ENCODE results near the gene SMYD5. TPM values are rescaled to one million over a fixed set of nuclear protein-coding genes. Genes with fewer than 3 reads are reported as not detected.

SMYD5 gene
- total RNA-seq, 4 donors from 2014 or later, result 17.0 to 38.4 (median 20.0) TPM

DNA sequence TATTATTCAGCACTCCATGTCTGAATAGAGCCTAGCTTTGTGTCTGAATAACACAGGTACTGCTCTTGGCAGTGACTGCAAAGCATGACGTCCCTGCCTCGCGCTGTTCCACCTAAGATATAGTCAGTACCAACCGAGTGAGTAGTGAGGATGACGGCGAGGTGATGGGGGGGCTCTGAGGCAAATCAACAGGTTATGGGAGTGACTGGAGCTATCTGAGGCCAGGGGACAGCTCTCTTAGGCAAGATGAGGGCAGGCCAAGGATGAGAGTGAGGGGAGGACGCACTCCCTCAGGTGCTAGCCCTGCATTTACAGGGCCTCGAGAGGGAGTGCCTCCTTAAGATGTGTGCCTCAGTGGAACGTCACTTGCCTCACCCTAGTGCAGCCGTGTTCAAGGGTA, 39.8 kb upstream of the SMYD5 start:
- Histone ChIP-seq H3K27ac (no peak overlapping the region), H3K27me3 (peaks cover 32% of the 10 kb centered on the region), H3K4me1 (peaks cover 28% of the 10 kb centered on the region), H3K36me3 (no peaks in the 10 kb centered on the region), H3K9me3 (no peaks in the 10 kb centered on the region), H3K4me3 (no peak overlapping the region)
- DNase-seq (ENCODE audit: low spot score in 2 of 2), result no peak
- TF ChIP-seq EP300 (IDR thresholded peaks at IDR 0.05), result no peak
- no peak for TF ChIP-seq POLR2AphosphoS5 (IDR thresholded peaks at IDR 0.05)
- TF ChIP-seq, protein P1, sequence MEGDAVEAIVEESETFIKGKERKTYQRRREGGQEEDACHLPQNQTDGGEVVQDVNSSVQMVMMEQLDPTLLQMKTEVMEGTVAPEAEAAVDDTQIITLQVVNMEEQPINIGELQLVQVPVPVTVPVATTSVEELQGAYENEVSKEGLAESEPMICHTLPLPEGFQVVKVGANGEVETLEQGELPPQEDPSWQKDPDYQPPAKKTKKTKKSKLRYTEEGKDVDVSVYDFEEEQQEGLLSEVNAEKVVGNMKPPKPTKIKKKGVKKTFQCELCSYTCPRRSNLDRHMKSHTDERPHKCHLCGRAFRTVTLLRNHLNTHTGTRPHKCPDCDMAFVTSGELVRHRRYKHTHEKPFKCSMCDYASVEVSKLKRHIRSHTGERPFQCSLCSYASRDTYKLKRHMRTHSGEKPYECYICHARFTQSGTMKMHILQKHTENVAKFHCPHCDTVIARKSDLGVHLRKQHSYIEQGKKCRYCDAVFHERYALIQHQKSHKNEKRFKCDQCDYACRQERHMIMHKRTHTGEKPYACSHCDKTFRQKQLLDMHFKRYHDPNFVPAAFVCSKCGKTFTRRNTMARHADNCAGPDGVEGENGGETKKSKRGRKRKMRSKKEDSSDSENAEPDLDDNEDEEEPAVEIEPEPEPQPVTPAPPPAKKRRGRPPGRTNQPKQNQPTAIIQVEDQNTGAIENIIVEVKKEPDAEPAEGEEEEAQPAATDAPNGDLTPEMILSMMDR (IDR thresholded peaks at IDR 0.05), result no peak
- no peak for TF ChIP-seq POLR2A (IDR thresholded peaks at IDR 0.05)
- WGBS, result 95% methylated on average over 10 of the region's 10 CpGs

DNA sequence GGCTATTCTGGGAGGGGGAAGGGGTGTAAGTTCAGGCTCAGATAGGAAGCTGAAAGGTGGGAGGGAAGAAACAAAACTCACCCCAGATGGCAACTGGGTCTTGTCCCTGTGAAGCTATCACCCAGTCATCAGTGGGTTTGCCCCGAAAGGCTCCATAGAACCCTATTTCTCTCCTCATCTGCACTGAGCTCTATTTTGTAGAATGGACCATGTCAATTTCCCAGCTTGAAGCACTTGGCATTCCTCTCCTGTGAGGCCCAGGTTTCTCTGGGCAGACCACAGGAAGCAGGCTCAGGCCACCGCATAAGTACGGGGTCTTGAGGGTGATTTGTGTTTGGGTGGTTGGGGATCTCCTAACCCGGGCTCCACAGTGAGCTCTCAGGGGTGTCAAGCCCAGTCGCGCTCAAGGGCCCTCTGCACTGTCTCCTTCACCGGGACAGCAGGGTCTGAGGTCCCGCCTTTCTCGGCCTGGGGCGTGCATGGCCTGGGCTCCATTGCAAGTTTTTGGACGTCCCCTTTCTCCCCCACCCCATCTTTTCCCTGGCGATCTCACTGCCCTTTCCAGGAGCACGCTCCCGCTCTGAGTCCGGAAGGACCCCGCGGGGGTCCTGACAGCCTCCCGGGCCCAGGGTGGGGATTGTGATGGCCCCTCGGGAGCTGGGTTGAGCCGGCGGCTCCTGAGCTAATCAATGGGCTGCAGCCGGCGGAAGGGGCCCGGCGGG, 38.9 kb upstream of the SMYD5 start:
- Histone ChIP-seq H3K9me3 (no peaks in the 10 kb centered on the region), H3K27ac (no peak overlapping the region), H3K4me1 (peaks cover 28% of the 10 kb centered on the region), H3K36me3 (no peaks in the 10 kb centered on the region), H3K4me3 (peak overlapping the region; percentile 55), H3K27me3 (peaks cover 35% of the 10 kb centered on the region)
- TF ChIP-seq, protein P1 (IDR thresholded peaks at IDR 0.05), result no peak
- no peak for TF ChIP-seq POLR2A (IDR thresholded peaks at IDR 0.05)
- TF ChIP-seq POLR2AphosphoS5 (IDR thresholded peaks at IDR 0.05), result no peak
- no peak for TF ChIP-seq EP300 (IDR thresholded peaks at IDR 0.05)
- no peak for DNase-seq (ENCODE audit: low spot score in 2 of 2)
- 45% methylated on average over 18 of the region's 25 CpGs for WGBS

DNA sequence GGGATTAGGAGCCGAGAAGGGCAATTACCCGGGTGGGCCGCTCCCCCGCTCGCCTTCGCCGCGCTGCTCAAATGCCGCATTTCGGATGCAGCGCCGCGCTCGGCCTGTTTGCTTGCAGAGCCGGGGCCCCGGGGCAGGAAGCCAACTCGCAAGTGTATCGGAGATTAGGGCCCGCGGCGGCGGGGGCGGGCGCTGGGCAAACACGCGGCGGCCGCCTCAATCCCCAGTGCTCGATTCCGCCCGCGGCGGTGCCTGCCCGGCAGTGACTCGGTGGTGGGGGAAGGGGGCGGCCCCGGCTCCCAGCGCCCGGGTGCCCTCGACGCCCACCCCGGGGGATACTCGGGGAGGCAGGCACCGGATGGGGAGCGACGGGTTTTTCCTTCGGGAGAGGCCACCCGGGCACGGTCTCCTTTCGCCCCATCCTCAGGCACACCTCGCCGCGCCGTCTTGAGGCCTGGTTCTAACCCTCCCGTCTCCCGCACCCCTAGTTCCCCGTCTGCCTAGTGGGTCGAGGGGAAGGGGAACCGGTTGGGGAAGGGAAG, 38.3 kb upstream of the SMYD5 start:
- under 1% methylated on average over 17 of the region's 59 CpGs for WGBS
- DNase-seq (ENCODE audit: low spot score in 2 of 2), result peak; percentile 84 to 92

DNA sequence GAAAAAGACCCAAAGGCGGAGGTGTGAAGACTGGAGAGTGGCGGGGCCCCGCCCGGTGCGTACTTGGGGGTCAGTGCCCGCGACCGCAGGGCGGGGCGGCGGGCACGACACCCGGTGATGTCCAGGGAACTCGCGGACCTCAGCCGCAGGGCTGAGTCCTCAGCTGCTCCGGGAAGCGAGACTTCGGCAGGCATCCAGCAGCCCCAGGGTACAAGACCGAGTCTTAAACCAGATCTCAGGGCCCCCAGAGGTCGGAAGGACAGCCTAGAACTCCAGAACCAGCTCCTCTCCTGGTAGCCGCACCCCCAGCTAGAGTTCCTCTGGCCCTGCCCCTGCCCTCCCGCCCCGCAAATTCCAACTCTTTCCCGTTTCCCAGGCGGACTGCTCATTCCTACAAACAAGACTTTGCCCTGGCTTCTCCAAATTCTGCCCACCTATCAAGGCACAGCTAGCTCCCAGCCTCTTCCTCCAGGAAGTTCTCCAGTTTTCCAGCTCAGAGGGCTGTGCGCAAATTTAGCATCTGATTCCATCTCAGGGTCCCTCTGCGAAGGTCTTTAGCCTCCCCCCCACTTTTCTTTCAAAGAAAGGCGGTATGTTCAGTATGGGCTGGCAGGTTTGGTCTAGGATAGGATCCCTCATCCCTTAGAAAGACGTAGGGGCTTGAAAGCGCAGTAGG, 37.7 kb upstream of the SMYD5 start:
- Histone ChIP-seq H3K9me3 (no peaks in the 10 kb centered on the region), H3K27me3 (peaks cover 40% of the 10 kb centered on the region), H3K4me1 (peaks cover 28% of the 10 kb centered on the region), H3K4me3 (peak overlapping the region; percentile 55), H3K36me3 (no peaks in the 10 kb centered on the region), H3K27ac (peak overlapping the region; percentile 73)
- DNase-seq (ENCODE audit: low spot score in 2 of 2), result no peak
- 3% methylated on average over 26 of the region's 31 CpGs for WGBS
- TF ChIP-seq POLR2AphosphoS5 (IDR thresholded peaks at IDR 0.05) (no peak), EP300 (IDR thresholded peaks at IDR 0.05) (no peak), POLR2A (IDR thresholded peaks at IDR 0.05) (no peak)
- TF ChIP-seq, protein P1 (IDR thresholded peaks at IDR 0.05), result no peak

More for the DNA sequence above, 38.3 kb upstream of the SMYD5 start:
- peak overlapping the region; percentile 55 for H3K4me3 ChIP-seq
- TF ChIP-seq POLR2A (IDR thresholded peaks at IDR 0.05), result no peak
- no peak for TF ChIP-seq POLR2AphosphoS5 (IDR thresholded peaks at IDR 0.05)
- TF ChIP-seq, protein P1 (IDR thresholded peaks at IDR 0.05), result no peak
- no peak for TF ChIP-seq EP300 (IDR thresholded peaks at IDR 0.05)
- H3K9me3 ChIP-seq, result no peaks in the 10 kb centered on the region
- H3K36me3 ChIP-seq, result no peaks in the 10 kb centered on the region
- no peak overlapping the region for H3K27ac ChIP-seq
- H3K4me1 ChIP-seq, result peaks cover 28% of the 10 kb centered on the region
- H3K27me3 ChIP-seq, result peaks cover 40% of the 10 kb centered on the region
